Caco-2 (cell line): ENCODE measurements around the gene CERS6. TPM values are rescaled to one million over a fixed set of nuclear protein-coding genes. Genes with fewer than 3 reads are reported as not detected.

Source experiments
- BruUV-seq: library from RNA; stranded (reverse); fragments of 400-500 nt; replicated peaks from 2 replicates; lab custom pipeline; 2021; lab: Mats Ljungman, UMichigan
- CTCF ChIA-PET: fragments of 300-600 bp; sonication (Branson Sonifier 250); formaldehyde crosslinking; loops from one replicate; lab custom pipeline; 2022; ENCODE audit warnings: antibody characterized with exemption; lab: Charles Lee
- POLR2A ChIA-PET: fragments of 300-600 bp; sonication (Branson Sonifier 250); formaldehyde crosslinking; loops from one replicate; lab custom pipeline; 2022; ENCODE audit warnings: antibody characterized with exemption; lab: Charles Lee
- DNase-seq, 2 experiments: peaks; one replicate each; pipeline versions ENCODE4 v3.0.0 to v3.0.0-alpha.2; 2020 to 2022
- H3K27me3 ChIP-seq: replicated peaks from 2 replicates; pipeline ENCODE4 v1.6.0; 2011; ENCODE audit warnings: low read length; ENCODE audit not compliant: control insufficient read depth, insufficient read depth
- H3K36me3 ChIP-seq: 2 replicates; pipeline ENCODE4 v1.5.1; 2011; ENCODE audit warnings: low read length; ENCODE audit not compliant: control insufficient read depth, insufficient read depth
- H3K4me1 ChIP-seq: fragments of 250-450 bp; sonication (Bioruptor Pico); 2 replicates; pipeline ENCODE4 v1.5.1; 2020; ENCODE audit warnings: mild to moderate bottlenecking
- H3K4me3 ChIP-seq: 2 replicates; pipeline ENCODE4 v1.5.1; 2011; ENCODE audit warnings: low read depth, mild to moderate bottlenecking, control low read depth, low read length
- H3K9me3 ChIP-seq: fragments of 250-450 bp; sonication (Bioruptor Pico); 2 replicates; pipeline ENCODE4 v1.5.1; 2020; ENCODE audit warnings: mild to moderate bottlenecking, moderate library complexity
- H3K27ac Mint-ChIP-seq: one replicate; pipeline ENCODE4 v1.8.0; 2022; ENCODE audit warnings: mixed read lengths; ENCODE audit not compliant: unreplicated experiment
- H3K27me3 Mint-ChIP-seq: one replicate; pipeline ENCODE4 v1.8.0; 2022; ENCODE audit warnings: mixed read lengths; ENCODE audit not compliant: insufficient read depth, unreplicated experiment
- H3K36me3 Mint-ChIP-seq: one replicate; pipeline ENCODE4 v1.8.0; 2022; ENCODE audit warnings: mild to moderate bottlenecking, mixed read lengths; ENCODE audit not compliant: insufficient read depth, unreplicated experiment
- H3K4me1 Mint-ChIP-seq: one replicate; pipeline ENCODE4 v1.8.0; 2022; ENCODE audit warnings: low read depth, mixed read lengths; ENCODE audit not compliant: unreplicated experiment
- H3K4me3 Mint-ChIP-seq: one replicate; pipeline ENCODE4 v1.8.0; 2022; ENCODE audit warnings: mild to moderate bottlenecking, moderate library complexity, mixed read lengths; ENCODE audit not compliant: unreplicated experiment
- H3K9me3 Mint-ChIP-seq: one replicate; pipeline ENCODE4 v1.8.0; 2022; ENCODE audit warnings: mixed read lengths; ENCODE audit not compliant: unreplicated experiment
- CTCF ChIP-seq, 2 experiments: fragments of 200-600 bp in 1 of 2; IDR thresholded peaks; 1 replicate in 1 of 2; 2 replicates in 1 of 2; pipeline versions ENCODE4 v1.5.1 to v1.8.0; 2011 to 2022; ENCODE audit warnings: antibody characterized with exemption in 1 of 2, control low read depth in 1 of 2, inconsistent platforms in 1 of 2, low read depth in 1 of 2, low read length in 1 of 2, mild to moderate bottlenecking in 1 of 2, moderate library complexity in 1 of 2; ENCODE audit not compliant: insufficient read depth in 1 of 2, severe bottlenecking in 1 of 2, unreplicated experiment in 1 of 2
- intact Hi-C: fragments of 100-400 bp; cut with micrococcal nuclease; formaldehyde crosslinking; loops from one replicate; pipeline ENCODE4 v1.10.0; 2022; ENCODE audit not compliant: unreplicated experiment
- total RNA-seq: library from RNA; stranded (reverse); gene quantifications from 2 replicates; pipeline ENCODE4 v1.2.3, GENCODE V29; 2022

Gene CERS6
- total RNA-seq, 1 experiment from 2014 or later = 32.7 TPM

GRCh38 chr2:168603439-168603961 lies 147.4 kb downstream of the CERS6 start:
- Histone ChIP-seq H3K27me3 (no peaks in the 10 kb centered on the region), H3K36me3 (no peaks in the 10 kb centered on the region; the same call in 1 of the 2 replicates), H3K4me3 (no peak overlapping the region), H3K9me3 (peaks cover 15% of the 10 kb centered on the region), H3K4me1 (peaks cover 8% of the 10 kb centered on the region)
- no peak for TF ChIP-seq CTCF (IDR thresholded peaks at IDR 0.05; ENCODE audit: insufficient read depth in 1 of 2, low read depth in 1 of 2, low read length in 1 of 2, severe bottlenecking in 1 of 2, unreplicated experiment in 1 of 2)
- no peak overlapping the region for H3K4me3 Mint-ChIP-seq
- no peak for DNase-seq
- H3K4me1 Mint-ChIP-seq = peaks cover 20% of the 10 kb centered on the region
- peaks cover 21% of the 10 kb centered on the region for H3K9me3 Mint-ChIP-seq
- H3K36me3 Mint-ChIP-seq = peaks cover 18% of the 10 kb centered on the region
- H3K27ac Mint-ChIP-seq = no peak overlapping the region
- intact Hi-C loops = no loop called here
- POLR2A ChIA-PET = no interaction called here
- BruUV-seq = no TSS peak
- no peaks in the 10 kb centered on the region for H3K27me3 Mint-ChIP-seq
- CTCF ChIA-PET = no interaction called here

GRCh38 chr2:168604252-168604651 lies 148.2 kb downstream of the CERS6 start:
- Mint-ChIP-seq H3K27ac (no peak overlapping the region), H3K27me3 (no peaks in the 10 kb centered on the region), H3K36me3 (peaks cover 18% of the 10 kb centered on the region), H3K9me3 (peaks cover 21% of the 10 kb centered on the region), H3K4me3 (no peak overlapping the region), H3K4me1 (peaks cover 18% of the 10 kb centered on the region)
- TF ChIP-seq CTCF (IDR thresholded peaks at IDR 0.05; ENCODE audit: insufficient read depth in 1 of 2, low read depth in 1 of 2, low read length in 1 of 2, severe bottlenecking in 1 of 2, unreplicated experiment in 1 of 2) = no peak
- Histone ChIP-seq H3K4me1 (peaks cover 6% of the 10 kb centered on the region), H3K27me3 (no peaks in the 10 kb centered on the region), H3K4me3 (no peak overlapping the region), H3K9me3 (peaks cover 15% of the 10 kb centered on the region), H3K36me3 (no peaks in the 10 kb centered on the region; the same call in 1 of the 2 replicates)
- intact Hi-C loops = no loop called here
- CTCF ChIA-PET = no interaction called here
- no peak for DNase-seq
- POLR2A ChIA-PET = no interaction called here
- no TSS peak for BruUV-seq

GRCh38 chr2:168607992-168608391 lies 151.9 kb downstream of the CERS6 start:
- DNase-seq = no peak
- Histone ChIP-seq H3K9me3 (peaks cover 15% of the 10 kb centered on the region), H3K27me3 (no peaks in the 10 kb centered on the region), H3K4me3 (no peak overlapping the region), H3K4me1 (no peaks in the 10 kb centered on the region), H3K36me3 (no peaks in the 10 kb centered on the region; the same call in 1 of the 2 replicates)
- POLR2A ChIA-PET = no interaction called here
- Mint-ChIP-seq H3K9me3 (peaks cover 21% of the 10 kb centered on the region), H3K27ac (no peak overlapping the region), H3K4me3 (no peak overlapping the region), H3K36me3 (peaks cover 13% of the 10 kb centered on the region), H3K4me1 (peaks cover 7% of the 10 kb centered on the region), H3K27me3 (no peaks in the 10 kb centered on the region)
- intact Hi-C loops = no loop called here
- CTCF ChIA-PET = no interaction called here
- no TSS peak for BruUV-seq
- TF ChIP-seq CTCF (IDR thresholded peaks at IDR 0.05; ENCODE audit: insufficient read depth in 1 of 2, low read depth in 1 of 2, low read length in 1 of 2, severe bottlenecking in 1 of 2, unreplicated experiment in 1 of 2) = no peak
